Putamen (tissue), 1 donor: ENCODE data around the gene ANXA3.
"Not testable (repeated sequence)": the region's sequence is repeated elsewhere in the genome, so short reads cannot be mapped to it uniquely, and the experiment has no call there.

Experiments used
- DNase-seq: peaks from one replicate; pipeline ENCODE4 v3.0.0-alpha.2; 2016; ENCODE audit warnings: low spot score

The ANXA3 gene

DNA sequence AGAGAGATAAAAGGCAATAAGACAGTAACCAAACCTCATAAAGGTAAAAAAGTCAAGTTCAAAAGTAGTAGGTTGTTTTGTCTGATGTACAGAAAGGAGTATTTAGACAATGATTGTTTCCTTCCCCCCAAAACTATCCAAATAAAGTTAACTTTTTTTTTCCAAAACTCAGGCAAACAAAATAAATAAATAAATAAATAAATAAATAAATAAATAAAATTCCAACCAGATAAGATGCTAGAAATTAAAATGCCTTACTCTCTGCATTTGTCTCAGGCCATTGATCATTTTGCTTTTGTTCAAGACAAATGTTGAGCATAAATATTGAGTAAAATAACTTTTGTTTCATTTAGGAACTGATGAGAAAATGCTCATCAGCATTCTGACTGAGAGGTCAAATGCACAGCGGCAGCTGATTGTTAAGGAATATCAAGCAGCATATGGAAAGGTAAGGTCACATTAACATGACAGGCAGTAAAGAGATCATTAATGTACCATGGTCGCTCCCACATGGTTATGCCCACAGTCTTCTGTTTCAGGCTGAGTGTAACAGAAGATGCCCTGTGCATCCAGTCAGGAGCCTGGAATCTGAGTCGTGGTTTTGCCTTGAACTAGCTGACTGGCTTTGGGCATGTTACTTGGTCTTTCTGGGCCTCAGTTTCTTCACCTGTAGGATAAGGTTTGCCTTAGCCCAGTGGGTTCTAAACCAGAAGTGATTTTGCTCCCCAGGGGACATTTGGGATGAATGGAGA lies 27.3 kb downstream of the ANXA3 start:
- DNase-seq = no peak

DNA sequence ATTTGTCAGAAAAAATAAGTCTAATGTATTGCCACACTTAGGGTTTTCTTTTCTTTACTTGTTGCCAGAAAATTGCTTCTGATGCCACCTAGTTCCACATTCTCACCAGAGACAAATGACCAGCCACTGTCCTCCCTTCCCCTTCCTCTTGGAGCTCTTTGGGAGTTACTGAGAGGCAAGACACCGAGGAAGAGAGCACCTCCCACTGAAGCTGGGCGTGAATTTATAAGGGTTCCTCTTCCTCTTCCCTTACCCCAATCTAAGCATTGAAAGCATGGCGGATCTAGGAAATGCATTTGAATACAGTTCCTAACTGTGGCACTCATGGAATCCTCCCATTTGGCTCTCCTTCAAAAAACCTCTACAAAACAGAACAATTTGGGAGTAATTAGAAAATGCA lies 30.0 kb downstream of the ANXA3 start:
- no peak for DNase-seq

DNA sequence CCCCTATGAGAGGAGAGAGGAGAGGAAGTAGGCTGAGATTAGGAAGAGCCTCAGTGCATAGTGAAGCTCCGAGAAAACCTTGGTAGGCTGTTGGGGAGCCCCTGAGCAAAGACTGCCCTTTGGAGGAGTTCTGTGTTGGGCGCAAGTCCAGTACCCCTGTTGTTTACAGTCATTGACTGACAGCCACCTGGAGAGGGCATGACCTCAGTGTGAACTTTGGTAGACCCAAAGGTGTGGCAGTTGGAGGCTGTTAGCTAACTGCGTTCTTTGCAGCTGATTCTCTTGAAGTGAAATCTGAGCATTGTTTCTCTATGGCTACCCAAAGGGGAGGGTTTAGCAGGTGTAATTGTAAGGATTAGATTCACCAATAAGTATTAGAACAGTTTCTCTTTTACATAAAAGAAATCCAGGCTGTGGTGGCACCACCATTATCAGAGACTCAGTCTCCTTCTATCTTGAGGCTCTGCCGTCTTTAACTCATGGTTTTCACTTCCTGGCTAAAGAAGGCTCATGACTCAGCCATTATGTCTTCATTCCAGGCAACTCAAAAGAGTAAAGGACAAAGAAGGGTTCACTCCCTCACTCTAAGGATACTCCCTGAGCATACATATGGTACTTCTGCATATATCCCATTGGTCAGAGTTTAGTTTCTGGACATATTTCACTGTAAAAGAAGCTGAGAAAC lies 33.4 kb downstream of the ANXA3 start:
- no peak for DNase-seq

DNA sequence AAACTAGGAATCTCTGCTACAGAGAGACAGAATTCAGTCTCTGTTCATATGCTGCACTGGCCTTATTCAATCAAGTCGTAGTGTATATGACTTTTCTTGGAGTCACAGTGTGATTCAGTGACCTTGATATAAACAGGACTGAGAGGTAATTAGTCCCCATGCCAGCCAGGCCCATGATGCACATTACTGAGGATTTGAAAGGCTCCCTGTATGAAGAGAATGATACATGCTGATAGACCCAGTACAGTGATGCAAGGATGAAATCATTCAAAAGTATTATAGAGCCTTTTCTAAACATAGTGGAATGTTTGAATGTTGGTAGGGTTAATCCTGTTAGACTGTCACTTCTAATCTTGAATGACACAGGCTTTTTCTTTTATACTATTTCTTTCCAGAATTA lies 34.1 kb downstream of the ANXA3 start:
- no peak for DNase-seq

DNA sequence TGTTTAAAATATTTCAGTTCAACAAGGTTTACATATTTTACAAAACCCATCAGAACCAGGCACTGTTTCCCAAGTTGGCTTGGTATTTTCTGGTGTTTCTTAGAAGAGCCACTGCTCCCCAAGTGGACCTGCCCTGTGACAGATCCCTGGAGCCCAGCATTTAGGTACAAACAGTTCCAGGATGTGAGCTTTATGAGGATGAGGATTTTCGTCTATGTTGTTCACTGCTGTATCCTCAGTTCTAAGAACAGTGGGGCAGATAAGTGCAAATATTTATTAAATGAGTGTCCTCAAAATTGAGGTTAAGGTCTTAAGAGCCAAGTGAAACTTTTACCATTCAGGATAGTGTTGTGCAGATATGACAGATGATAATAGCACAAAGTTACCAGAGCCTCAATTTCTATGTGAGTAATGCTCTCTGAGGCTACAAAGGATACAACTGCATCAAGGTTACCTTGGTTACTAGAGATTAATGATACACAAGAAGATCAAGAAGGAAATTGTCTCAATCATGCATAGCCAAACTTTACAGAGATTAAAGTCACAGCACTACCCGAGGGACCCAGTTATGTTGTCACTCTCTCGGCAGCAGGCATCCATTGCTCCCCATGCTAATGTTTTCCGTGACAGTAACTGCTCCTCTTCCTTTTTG lies 37.5 kb downstream of the ANXA3 start:
- no peak for DNase-seq

DNA sequence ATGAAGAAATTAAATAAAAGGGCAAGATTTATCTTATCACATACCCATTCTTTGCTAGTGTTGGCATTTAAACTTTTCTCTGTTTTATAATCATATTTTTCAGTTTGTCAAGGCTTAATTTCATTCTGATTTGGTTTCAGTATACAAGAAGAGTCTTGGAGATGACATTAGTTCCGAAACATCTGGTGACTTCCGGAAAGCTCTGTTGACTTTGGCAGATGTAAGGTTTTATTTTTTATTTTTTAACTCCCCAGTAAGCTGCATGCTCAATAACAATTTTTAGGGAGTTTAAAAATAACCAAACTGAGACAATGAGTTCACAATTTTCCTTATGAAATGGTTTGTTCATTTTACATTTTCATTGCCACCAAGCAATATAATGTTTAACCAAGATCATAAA lies 39.8 kb downstream of the ANXA3 start:
- DNase-seq = no peak

DNA sequence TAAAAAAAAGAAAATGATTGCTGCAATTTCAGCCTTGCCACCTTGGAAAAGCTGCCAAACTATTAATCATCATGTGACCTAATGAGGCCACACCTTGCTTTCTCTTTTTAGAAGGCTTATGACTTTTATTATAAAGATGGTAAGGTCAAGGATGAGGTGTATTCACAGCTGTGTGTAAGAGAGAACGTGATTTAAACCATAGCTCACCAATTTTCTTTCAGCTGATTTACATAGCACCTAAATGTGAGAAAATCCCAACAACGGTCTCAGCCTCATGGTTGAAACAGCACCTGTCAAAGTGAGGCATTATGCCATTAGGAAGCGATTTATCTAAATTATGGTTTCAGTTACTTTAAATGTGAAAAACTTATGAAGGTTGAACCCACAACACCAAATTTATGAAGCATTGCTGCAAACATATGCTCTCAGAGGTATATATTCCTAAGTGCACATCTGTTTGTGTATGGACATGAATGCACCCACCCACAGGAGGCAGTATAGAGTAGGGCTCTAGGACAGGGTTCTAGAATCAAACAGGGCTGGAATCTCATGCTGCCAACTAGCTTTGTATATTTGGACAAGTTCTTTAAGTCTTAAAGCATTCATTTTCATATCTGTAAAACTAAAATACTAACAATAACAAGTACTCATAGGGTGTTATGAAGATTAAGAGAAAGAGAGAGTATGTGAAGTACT lies 40.7 kb downstream of the ANXA3 start:
- DNase-seq = no peak

DNA sequence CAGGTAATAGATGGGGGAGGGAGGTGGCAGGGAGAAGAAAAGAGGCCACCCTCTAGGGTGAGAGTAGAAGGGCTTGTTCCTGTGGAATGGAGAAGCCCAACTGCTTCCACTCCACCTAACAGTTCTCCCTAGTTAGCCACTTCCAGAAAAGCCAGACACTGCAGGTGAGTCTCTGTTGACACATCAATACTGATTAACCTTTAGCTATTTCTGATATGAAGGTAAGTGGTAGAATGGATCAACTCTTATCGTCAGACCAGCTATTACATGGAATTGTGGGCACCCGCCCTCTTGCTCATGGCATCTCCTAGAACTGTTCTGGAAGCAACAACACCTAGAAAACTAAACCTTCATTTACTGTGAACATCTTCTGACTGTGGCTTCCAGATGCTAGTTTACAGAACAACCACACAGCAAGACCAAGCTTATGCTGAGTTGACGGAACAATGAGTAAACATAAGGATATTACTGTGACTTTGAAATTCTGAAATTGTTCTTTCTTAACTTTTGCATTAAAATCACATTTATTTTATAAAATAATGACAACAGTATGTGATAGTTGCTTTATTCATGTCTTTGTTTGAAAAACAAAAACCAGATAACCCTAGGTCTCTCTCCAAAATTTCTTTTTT lies 44.7 kb downstream of the ANXA3 start:
- DNase-seq = no peak

DNA sequence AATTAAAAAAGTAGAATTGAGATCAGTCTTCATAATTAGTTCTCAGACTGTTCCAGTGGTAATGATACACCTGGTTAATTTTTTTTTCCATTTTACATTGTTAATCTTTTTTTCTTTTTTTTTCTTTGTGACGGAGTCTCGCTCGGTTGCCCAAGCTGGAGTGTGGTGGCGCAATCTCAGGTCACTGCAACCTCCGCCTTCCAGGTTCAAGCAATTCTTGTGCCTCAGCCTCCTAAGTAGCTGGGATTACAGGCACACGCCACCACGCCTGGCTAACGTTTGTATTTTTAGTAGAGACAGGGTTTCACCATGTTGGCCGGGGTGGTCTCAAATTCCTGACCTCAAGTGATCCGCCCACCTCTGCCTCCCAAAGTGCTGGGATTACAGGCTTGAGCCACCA lies 46.9 kb downstream of the ANXA3 start:
- not testable (repeated sequence) for DNase-seq

DNA sequence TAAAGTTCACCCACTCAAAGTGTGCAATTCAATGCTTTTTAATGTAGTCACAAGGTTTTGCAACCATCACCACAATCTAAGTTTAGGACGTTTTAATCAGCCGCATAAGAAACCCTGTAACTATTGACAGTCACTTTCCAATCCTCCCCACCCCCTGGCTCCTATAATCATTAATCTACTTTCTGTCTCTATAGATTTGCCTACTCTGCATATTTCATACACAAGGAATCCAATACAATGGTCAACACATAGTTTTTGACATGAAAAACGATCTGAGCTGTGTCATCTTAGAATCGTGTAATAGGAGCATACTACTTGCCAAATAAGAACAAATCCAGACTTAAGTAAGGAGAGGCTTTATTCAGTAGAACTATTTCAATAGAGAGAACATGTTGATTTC lies 47.6 kb downstream of the ANXA3 start:
- DNase-seq = no peak

DNA sequence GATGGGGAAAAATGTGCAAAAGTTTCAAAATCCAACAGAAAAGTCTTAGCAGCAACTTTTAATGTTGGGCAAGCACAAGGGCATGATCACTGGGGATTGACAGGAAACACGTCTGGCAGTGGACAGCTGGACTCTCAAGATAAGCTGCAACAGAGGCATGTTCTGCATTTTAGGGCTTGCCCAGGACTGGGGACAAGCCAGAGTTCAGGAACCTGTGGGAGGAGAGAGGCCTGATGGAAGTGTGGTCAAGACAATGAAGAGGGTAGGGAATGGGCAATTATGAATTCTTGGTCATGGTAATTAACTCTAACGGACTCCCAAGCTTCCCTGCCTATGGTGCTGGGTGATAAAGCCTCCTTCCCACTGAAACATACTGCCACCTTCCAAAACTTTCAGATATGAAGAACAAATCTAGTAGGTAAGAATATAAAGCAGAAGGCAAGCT lies 48.4 kb downstream of the ANXA3 start:
- DNase-seq = no peak

DNA sequence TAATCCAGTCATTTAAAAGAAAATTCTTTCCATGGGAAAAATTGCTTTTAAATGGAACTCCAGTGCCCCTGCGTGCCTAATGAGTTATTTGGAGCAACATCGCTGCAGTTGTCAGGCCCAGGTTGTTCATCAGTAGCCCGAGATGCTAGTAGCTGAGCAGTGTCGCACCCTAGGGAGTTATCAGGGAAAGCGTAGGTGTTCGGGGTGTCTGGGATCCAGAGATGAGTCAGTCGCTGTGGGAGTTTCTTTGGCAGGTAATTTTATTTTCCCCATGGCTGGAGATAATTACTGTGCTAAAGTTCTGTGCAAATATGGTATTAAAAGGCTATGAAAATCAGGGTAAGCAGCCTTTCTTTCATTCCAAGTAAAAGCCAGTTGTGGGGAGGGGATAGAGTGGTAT lies 49.4 kb downstream of the ANXA3 start:
- peak; percentile 67 for DNase-seq

DNA sequence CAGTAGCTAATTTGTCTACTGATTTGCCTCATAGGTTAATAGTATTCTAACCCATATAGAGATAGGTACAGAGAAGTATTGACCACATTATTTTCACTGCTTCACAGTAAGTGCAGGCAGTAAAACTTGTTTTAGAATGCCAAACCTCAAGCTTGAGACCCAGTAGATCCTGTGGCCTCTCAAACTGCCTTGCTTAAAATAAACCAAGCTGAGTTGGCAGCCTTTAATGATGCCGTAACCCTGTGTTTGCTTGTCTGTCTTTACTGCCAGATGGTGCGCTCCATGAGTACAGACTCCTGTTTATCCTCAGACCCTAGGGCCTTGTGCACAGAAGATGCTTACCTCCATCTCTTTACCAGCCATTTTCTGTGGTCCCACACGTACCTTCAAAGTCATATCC lies 50.8 kb downstream of the ANXA3 start:
- no peak for DNase-seq

DNA sequence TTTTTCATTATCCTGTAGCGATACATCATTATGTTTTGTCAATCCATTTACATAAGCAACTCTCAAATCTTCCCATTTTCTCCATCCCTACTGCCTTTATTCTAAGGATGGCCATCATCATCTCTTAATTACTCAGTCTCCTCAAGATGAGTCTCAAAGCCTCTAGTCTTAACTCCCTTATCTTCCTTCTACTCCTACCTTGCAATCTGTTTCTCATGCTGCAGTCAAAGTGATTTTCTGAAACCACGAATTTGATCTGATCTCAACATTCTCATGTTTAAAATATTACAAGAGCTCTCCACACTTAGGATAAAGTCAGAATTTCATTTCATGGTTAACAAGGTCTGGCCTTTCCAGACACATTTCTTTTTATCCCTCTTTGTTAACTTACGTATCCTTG lies 51.8 kb downstream of the ANXA3 start:
- no peak for DNase-seq

DNA sequence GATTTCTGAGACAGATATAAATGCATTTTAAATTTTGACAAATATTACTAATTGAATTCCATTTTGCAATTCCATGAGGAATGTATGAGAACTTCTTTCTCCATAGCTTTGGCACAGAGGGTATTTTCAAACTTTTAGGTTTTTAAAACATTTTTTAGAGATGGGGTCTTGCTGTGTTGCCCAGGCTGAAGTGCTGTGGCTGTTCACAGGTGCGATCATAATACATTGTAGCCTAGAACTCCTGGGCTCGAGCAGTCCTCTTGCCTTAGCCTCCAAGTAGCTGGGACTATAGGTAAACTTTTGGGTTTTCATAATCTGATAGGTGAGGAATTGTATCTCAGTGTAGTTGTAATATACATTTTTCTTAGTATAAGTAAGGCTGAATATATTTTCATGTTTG lies 53.4 kb downstream of the ANXA3 start:
- DNase-seq = no peak

DNA sequence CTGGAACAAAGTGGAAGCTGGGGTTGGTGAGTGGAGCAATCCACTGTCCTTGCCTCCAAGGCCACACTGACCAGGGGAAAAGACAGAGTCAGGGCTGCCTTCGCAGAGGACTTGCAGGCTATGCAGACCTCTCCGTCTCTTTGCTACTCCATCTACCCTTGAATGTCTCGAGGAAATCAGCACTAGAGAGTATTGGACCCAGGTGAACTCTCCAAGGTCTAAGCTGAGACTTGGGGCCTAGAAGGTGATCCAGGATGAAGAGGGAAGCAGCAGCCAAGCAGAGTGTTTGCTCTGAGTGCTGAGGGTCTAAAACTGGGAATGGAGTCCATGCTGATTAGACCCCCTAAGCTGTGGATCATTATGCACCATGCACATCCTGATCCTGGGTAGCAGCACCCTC lies 54.5 kb downstream of the ANXA3 start:
- no peak for DNase-seq

DNA sequence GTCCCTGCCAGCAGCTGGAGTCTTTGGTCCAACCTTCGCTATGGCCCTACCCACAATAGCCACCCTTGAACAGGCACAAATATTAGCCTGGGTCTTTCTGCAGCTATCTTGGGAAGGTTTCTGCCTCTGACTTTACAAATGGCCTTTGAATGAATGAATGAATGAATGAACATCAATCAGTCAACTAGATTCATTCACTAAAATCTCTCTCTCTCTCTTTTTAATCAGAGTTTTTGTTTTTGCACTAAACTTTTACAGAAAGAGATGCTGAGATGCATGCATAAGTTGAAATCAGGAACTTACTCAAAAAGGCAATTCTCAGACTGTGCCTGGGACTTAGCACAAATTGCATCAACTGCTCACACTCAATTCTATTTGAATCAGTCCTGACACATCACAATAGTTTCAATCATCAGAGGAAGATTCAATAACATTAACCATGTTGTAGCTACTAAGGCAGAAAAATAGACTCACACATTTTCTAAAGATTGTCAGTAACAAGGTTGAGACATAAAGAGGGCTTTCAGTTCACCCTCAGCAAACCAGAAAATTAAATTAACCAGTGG lies 55.0 kb downstream of the ANXA3 start:
- DNase-seq = no peak

DNA sequence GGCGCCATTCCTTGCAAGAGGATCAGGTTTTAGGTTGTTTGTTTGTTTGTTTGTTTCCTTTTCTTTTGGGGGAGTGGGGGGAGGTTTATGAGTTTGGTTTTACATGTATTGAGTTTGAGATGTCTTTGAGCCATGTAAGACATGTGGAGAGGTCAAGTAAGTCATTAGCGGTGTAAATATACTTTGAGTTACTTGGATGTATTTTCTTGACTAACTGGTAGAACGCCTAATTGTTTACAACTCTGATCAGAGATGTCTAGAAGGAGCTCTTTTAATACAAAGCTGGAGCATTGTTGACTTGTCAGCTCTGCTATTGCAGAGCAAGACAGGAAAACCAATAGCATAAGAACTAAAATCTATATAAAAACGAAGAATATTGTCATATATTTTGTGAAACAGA lies 57.1 kb downstream of the ANXA3 start:
- DNase-seq = no peak

DNA sequence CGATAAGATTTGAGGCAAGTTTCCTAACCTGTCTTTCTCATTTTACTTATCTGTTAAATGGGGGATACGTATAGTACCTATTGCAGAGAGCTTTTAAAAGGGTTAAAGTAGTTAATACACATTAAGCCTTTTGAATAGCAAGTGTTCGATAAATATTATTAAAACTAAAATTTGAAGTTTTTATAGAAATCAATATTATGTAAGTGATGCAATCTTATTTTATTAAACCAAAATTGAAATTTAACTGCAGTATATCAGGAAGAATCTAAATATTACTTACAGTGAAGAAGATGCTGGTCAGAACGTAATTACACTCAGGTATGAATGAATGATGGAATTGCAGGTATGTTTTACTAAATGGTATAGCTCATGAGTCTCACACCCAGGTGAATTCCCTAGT lies 58.0 kb downstream of the ANXA3 start:
- DNase-seq = no peak

DNA sequence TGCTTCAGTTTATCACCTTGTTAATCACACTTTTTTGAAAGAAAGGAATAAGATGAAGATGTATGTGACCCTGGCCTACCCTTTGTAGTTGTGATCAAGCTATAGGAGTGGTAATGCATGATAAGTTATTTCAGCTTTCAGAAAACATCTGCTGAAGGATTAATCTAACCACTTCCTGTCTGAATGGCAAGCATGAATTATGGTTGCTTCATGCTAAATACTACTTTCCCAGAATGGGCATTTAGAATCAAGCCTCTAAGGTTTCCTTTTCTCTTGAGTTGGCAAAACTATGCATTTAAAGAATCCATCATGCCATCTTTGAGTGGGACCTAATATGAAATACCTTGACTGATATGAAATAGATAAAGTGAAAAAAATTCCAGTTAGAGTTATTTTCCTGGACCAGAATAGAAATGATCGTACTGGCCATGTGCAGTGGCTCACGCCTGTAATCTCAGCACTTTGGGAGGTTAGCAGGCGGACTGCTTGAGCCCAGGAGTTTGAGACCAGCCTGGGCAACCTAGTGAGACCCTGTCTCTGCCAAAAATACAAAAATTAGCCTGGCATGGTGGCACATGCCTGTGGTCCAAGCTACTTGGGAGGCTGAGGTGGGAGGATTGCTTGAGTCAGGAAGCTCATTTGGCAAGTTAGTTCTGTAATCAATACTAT lies 59.1 kb downstream of the ANXA3 start:
- no peak for DNase-seq

DNA sequence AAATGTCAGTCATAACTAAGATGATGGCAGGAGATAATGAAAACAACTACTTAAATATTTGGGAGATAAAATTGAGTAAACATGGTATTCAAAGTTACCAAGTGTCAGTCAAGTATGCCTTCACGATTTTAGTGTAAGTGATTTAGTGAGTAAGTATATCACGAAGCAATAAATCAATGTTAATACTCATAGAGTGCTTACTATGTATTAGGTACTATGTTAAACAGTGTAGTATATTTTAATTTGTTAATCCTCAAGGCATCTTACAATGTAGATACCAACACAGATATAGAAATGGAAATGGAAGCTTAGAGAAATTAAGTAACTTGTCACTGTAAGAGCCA lies 59.6 kb downstream of the ANXA3 start:
- no peak for DNase-seq
